Stimulated activated CD8-positive, alpha-beta memory T cell treated with anti-CD3 and anti-CD28 coated beads, Interleukin-4, amount 100 ng/mL, for 48 hours (primary cell): Measurements from ENCODE around the gene APEX1.

ENCODE experiments used
- DNase-seq: peaks from one replicate; pipeline ENCODE4 v3.0.0-alpha.2; 2020

The APEX1 gene

GRCh38 chr14:20454516-20455354, at the start of gene APEX1, which contains the start of gene OSGEP:
Gene APEX1, plus strand, starts transcription at chr14:20455226. Its CDS starts 420 bp downstream, at chr14:20455646.
Gene OSGEP, minus strand, starts transcription at chr14:20454812. Its CDS starts 129 bp downstream, at chr14:20454683.
- DNase-seq, result peak; percentile 97

DNA sequence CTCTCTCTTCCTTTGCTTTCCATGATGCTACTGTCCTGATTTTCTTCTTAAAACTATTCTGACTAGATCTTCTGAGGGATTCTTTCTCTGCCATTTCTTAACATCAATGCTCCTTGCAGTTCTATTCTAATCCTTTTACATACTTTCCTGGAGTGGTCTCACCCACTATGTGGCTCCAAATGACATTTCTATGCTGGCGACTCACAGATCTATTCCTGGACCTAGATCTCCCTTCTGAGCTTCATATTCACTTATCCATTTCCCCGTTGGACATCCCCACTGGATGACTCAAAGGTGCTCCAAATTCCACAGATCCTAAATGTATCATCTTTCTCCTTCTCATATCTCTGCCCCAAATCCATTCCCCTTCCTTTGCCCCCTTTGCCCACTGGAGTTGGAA, 45.8 kb upstream of the APEX1 start:
- no peak for DNase-seq

DNA sequence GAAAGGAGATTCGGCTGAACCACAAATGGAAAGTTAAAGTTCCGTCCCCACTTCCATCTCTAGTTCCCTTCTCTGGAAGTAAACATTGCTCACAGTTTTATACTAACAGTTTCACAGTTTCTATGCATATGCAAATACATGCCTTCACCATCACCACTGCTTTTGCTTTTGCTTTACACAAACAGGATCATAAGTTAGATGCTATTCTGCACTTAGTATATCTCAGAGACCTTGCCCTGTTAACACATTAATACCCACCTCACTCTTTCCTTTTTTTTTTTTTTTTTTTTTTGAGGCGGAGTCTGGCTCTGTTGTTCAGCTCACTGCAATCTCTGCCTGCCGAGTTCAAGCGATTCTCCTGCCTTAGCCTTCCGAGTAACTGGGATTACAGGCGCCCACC, 42.6 kb upstream of the APEX1 start:
- no peak for DNase-seq

- peak; percentile 86 for DNase-seq
Measured at GRCh38 chr14:20412876-20413743, 41.9 kb upstream of the APEX1 start, which contains the start of gene TEP1. Gene TEP1, minus strand, starts transcription at chr14:20413501. Its CDS starts 5,062 bp downstream, at chr14:20408439.

- DNase-seq, result no peak
Measured at GRCh38 chr14:20413744-20414082, 41.3 kb upstream of the APEX1 start.

- no peak for DNase-seq
Measured at GRCh38 chr14:20415782-20416206, 39.2 kb upstream of the APEX1 start.

GRCh38 chr14:20416223-20416622, 38.8 kb upstream of the APEX1 start:
- DNase-seq, result no peak

GRCh38 chr14:20417250-20418186, 37.5 kb upstream of the APEX1 start:
- no peak for DNase-seq

DNA sequence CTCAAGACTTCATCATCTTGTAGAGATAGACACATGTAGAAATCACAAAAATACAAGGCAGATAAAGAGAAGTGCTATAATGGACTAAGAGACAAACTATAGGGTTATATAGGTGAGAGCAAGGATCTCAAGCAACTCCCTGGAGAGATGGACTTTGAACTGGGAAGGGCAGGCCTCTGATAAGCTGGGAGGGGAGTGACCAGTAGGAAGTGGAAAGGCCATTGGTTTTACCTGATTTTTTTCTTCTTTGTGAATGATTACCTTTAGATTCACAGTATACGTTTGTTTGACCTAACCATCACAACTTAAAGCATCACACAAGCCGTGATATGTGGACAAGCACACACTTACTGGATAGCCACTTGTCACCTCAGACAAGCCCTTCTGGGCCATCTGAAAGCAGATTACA, 36.5 kb upstream of the APEX1 start:
- no peak for DNase-seq

GRCh38 chr14:20419419-20419818, 35.6 kb upstream of the APEX1 start:
- DNase-seq, result no peak

DNA sequence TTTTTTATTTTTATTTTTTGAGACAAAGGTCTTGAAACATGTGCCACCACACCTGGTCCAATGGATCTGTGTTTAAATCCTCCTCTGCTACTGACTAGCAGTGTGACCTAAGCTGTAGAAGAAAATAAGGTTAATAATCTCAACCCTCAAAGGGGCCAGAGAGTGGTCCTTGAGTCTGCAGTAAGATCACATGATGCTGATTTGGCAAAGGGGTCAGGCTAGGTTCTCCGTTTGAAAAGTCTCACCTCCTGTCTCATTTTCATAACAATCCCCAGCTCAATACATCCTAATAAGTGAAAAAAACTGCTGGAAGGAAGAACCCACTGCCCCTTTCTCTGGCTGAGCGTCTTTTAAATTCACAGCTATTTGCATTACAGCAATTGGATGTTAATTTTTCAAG, 33.8 kb upstream of the APEX1 start:
- no peak for DNase-seq

DNA sequence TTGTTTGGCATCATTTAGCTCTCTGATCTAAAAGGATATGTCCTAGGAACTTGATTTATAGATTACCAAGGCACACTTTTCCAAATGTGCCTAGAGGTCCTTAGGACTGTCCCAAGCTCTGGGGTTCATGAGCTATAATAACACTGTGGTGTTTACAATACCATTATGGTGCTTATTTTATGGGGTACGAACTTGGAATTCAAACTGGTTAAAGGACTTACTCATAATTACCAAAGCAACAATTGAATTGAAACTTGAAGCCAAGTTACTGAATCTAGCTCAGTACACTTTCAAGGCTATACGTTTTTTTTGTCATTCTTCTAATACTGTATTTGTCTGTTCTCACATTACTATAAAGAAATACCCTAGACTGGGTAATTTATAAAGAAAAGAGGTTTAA, 32.1 kb upstream of the APEX1 start:
- no peak for DNase-seq

DNA sequence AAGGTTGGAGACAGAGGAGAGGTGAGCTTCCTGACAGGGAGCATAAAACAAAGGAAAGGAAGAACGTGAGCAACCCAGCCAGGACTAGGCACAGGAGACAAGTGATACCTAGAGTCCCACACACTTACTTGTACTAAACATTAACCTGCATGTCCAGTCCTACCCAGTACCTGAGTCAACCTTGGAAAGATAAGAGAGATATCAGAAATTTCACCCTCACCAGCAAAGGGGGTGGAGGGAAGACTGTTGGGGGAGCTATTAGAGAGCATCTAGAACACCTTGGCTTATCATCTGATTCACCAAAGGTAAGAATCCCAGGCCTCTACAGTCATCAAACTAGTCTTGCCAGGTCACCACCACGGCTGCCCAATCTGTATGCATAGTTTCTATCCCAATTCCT, 30.2 kb upstream of the APEX1 start:
- no peak for DNase-seq

DNA sequence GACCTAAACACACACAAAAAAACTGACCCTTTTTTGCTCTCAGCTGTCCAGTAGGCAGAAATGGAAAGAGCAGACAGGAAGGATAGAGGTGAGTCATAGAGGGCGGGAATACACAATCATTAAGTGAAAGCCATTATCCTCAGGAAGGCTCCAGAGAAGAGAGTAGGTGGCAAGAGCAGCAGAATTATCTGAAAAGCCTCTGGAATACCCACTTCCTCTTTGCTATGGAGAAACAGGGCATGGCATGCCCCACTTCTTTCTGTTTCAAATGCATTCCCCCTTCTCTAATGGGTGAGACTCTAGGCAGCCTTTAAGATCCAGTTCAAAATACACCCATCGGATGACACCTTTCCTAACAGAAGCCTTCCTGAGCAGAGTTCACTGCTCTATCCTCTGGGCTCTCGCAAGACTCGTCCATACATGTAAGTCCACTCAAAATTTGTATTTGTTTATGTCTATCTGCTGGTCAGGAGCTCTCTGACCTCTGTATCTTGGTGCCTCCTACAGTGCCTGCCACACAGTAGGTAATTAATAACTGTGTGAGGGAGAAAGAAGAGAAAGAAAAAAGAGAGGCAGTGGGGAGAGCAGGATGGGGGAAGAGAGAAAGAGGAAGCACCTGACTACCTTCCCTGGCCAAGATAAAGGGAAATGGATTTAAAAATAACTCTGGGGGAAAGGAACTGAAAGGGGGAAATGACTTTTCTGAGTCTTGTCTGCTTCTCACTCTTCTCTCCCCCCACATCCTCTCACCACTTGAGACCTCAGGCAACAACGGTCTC, 27.6 kb upstream of the APEX1 start:
- no peak for DNase-seq

DNA sequence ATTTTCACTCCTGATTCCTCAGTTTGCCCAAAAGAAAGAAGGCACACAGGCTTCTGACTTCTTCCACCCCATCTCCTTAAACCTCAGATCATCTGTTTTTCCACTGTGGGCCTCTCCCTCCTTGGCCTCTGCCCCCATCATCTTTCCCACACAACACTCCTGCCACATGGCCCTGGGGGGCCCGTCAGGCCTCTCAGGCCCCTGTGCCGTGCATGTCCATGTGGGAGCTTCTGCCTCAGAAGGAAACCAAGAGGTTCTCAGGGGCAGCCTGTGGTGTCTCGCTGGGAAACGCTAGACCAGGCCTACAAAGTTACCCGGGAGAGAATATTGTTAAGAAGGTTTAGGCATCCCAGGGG, 27.0 kb upstream of the APEX1 start:
- no peak for DNase-seq

- no peak for DNase-seq
Measured at GRCh38 chr14:20428802-20429201, 26.2 kb upstream of the APEX1 start.

GRCh38 chr14:20429801-20430669, 25.0 kb upstream of the APEX1 start:
- DNase-seq, result no peak

DNA sequence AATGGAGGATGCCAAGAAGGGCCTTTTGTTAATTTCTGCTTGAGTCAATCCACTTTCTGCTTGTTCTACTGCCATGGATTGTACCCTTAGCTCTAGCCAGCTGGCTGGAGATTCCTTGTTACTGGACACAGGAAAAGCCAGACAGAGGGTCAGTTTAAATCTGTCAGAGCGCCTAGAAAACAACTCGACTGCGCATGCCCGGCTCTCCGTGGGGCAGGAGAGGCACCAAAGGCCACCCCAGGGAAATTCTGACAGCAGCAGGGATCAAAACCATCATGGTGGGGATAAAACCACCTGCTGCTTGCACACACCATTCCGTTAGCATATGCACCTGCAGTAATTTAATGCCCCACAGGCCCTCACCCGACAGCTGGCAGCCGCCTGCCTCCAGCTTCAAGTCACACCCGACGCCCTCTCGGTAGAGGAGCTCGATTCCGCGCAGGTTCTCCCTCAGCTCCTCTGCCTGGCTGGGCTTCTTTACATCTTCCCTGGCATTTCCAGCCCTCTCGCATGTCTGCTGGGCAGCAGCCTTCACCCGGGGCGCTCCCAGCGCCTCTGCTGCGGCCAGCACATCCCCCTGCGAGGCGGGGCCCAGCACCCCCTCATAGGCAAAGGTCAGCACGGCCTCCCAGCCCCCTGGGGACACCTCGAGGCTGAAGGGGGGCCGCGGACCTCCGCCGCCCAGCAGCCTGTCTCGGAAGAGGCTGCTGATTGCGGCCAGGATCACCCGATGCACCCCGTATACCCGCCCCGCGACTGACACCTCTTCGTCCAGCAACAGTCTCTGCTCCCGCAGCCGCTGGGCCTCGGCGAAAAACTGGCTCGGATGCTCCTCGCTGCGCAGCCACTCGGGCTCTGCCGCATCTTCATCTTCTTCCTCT, 20.1 kb upstream of the APEX1 start:
- DNase-seq, result no peak

DNA sequence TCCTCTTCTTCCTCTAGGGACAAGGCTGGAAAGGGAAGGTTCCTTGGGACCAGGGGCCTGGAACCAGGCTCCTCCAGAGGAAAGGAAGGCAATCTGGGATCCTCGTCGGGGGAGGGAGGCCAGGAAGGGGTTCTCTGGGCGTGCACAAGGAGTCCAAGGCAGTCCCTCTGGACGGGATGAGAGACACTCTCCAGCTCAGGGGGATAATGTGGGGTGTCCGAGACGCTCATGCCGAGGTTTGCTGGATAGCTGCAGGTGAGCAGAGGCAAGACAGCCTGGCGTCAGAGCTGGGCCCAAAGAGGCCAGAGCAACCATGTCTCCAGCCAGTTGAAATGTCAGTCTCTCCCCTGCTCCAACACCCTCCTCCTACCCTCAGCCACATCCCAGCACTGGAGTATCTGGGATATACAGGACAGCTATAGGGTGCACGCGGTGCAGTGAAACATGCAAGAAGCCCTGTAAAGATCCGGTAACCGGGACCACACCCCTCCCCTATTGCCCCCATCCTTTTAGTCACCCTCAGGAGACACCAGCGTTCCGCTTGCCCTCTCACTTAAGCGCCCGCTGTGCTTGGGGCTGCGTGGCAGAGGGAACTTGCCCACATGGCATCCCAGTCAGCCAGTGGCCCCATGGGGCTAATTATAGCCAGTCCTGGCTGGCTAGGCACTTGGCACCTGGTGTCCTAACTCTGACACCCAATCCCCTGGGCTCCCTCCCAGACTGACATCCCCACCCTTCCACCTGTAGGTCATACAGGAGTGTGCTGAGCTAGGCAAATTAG, 19.3 kb upstream of the APEX1 start, which contains the start of gene KLHL33:
TSS of gene KLHL33 (minus strand) at position 585 of the 781 bp plus-strand sequence. CDS start at position 230, 355 bp downstream.
- no peak for DNase-seq
